ENCODE measurements around the gene ALX3.

ALX3 gene

DNA sequence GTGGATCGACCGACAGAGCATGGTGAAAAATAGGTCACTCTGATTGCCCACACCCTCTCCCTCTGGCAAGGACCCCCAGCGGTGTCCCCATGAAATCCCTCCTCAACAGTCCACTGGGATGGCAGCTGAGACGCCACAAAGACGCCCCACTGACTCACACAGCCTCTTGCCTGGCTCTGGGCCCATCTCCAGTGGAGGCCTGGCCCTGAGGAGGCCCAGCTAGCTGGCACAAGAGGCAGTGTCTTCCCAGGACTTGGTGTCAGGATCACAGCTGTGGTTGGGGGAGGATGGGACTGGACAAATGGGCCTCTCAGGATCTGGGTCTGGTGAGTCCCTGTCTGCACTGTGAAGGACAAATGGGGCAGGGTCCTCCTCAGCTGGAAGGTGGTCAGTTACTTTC is 4.6 kb downstream of the ALX3 start:
- no peak for DNase-seq (ENCODE audit: low read depth in 2 of 2)

DNA sequence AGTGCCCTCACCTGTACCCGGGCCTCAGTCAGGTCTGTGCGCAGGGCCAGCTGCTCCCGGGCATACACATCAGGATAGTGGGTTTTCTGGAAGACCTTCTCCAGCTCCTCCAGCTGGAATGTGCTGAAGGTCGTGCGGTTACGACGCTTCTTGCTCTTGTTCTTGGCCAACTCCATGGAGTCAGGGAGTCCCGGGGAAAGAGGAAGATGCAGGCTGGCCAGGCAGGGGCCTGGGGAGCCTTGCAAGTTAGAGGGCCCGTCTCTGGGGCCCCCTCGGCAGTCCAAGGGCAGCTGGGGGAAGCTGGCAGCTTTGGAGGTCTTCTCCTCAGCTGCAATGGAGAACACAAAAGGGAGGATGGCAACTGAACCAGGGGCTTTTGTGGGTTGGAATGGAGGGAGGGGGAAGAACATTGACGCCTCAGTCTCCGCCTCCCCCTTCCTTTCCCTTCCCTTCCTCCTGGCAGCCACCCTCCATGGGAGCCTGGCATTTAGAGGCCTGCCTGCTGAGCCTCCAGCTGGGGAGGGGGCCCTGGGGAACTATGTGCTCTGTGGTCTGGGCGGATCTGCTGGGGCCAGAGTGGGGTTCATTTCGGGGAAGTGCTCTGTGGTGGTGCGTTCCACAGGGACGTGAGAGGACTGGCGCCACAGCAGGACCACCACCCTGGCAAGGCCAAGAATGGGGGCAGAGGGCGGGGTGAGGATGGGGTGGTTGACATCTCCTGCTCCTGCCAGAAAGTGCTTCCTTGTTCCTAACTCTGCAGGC is 5.7 kb downstream of the ALX3 start:
- no peak for DNase-seq (ENCODE audit: low read depth in 2 of 2)

DNA sequence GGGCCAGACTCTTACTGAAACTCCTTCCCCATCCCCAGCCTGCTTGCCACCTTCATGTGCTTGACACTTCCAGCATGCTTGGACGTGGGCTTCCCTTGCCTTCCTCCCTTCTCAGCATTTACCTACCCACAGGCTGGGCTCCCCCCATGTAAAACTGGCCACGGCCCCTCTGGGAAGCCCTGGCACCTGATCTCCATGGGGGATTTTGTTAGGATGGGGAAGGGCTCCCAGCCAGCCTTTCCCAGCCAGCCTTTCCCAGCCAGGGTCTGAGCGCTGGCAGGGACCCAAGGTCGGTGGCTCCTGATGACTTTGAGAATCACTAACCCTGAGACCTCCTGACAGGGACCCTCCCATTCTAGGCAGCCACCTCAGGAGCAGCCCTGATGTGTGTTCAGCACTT is 6.7 kb downstream of the ALX3 start:
- no peak for DNase-seq (ENCODE audit: low read depth in 2 of 2)

DNA sequence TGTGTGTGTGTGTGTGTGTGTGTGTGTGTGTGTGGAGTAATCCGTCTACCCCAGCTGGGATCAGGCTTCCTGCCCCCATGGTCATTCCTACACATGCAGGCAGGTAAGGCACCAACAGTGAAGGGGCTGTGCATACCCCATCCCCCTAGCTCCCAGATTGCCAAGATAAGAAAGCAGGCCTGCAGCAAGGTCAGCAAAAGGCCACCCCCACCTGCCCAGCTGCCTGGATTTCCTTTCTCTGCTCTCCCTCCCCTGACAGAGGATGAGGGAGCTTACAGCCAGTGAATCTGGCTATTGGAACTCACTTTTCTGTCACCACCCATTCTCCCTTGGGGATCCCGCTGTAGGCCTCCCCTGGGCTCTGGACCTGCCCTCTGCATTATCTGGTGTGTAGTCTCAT is 7.9 kb downstream of the ALX3 start:
- no peak for DNase-seq (ENCODE audit: low read depth in 2 of 2)

DNA sequence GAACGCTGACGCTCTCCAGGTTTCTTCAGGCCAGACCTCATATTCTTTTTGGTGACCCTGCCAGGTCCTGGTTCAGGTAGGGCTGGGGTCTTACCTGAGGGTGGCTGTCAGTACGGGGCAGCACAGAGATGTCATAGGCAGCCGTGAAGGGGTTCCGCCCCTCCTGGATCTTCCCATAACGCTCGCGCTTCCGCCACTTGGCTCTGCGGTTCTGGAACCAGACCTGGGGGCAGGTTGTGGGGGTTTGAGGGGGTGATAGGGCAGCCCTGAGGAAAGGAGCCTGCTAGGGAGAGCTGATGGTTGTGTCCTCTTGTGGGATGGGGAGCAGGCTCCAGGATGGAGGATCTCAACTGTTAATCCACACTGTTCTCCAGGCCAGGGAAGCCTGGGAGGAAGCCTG is 9.1 kb downstream of the ALX3 start:
- no peak for DNase-seq (ENCODE audit: low read depth in 2 of 2)

DNA sequence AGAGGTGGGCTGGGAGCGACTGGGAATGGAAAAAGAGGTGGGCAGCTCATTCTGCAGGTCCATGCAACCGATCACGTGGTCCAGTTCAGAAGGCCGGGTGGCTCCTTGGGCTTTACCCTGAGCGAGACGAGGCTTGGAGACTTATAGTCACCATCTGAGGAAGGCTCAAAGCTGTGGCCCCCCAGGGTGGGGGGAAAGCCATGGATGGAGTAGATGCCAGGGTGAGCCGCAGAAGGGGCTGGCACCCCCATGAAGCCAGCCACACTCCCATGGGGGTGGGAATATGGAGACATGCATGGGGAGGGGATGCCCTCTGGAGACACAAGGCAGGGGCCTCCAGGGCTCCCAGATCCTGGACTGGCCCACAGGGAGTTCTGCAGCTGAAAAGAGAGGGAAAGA is 9.8 kb downstream of the ALX3 start:
- no peak for DNase-seq (ENCODE audit: low read depth in 2 of 2)

DNA sequence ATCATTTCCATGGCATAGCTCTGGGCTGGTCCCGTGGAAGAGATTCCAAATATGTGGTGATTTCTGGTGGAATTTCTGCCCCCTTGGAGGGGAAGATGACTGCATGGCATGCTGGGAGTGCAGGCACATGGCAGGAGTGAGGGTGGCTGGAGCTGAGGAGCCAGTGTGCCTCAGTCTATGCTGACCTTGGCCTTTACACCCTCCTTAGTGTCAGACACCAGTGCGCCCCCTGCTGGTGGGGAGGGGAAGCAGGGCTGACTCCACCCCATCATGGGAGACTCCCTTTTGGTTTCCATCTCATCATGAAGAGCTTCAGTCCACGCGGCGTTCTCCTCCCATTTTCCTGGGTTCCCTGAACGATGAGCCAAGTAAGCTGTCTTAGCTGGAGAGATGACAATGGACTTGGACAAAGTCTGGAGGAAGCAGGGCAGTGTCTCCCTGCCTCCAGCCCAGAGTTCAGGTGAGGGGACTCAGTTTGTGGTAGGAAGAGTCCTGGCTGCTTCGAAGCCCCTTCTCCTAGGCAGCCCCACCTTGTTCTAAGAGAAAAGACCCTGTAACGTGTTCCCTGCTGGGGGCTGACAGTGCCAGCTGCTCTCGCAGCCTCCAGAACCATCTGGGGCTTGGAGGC is 10.3 kb downstream of the ALX3 start:
- DNase-seq (ENCODE audit: low read depth in 2 of 2) = peak; percentile 73 to 77

DNA sequence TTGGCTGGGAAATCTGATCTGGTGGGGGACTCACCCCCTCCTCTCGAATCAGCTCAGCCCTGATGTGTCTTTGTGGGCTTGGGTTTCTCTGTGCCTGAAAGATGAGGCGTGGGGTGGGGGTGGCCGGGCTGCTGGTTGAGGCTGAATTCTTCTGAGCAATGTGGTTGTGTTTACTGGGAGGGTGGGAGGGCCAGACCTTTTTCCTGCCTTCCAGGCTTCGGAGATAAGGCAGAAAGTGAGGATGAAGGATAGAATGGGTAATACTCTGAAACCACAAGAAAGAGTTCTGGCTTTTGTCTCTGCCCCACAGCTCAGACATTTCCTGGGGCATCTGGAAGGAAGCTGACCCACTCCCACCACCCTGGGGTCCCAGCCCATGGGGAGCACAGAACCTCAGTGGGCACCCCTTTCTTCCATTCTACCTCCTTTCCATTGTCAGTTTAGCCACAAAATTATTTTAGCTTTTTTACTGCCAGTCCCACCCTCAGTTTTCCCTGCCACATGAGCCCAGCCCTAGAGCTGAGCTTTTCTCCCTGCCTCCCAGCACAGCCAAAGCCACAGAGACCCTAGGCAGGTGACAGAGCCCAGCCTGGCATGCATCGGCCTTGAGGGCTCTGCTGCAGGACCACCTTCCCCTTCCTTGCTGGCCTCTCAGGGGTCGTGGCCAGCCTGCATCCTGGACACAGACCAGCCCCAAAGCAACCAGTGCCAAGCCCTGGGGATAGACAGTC is 11.2 kb downstream of the ALX3 start:
- no peak for DNase-seq (ENCODE audit: low read depth in 2 of 2)

DNA sequence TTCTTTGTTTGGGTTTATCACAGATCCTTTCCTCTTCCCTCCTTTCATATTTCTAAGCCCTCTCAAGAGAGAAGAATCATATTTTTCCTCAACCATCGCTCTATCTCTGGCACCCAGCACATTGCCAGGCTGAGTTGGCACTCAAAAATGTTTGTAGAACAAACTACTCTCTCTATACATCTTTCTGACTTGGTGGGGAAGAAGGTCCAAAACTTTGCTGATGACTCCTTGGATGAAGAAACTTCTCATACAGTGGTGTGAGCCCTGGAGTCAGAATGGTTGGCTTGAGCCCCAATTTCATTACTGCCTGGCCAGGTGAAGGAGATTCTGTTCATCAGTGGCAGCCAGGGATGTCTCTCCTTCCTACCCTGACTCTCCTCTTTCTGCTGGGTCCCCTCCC is 11.9 kb downstream of the ALX3 start:
- no peak for DNase-seq (ENCODE audit: low read depth in 2 of 2)

DNA sequence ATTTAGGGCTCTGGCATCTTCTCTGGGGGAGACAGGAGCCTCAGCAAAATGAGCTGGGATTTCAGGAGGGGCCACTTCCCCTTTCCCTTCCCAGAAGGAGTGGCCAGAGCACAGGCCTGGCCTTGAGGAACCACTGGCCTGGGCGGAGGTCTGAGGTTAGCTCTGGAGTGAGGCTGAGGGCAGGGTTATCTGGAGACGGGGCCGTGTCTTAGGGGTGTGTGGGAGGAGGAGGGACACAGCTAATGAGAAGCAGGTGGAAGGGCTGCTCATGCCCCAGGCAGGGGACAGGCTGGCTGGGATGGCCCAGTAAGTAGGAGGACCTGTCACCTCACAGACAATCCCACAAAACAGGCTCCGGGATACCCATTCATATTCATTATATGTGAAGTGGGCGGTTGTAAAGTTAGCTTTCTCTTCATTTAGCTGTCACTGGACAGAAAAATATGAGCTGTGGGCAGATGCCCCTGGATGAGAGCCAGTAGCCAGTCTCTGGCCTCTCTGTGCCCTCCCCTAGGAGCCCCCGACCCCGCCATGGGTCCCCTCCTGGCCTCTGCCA is 12.4 kb downstream of the ALX3 start:
- DNase-seq (ENCODE audit: low read depth in 2 of 2) = no peak

DNA sequence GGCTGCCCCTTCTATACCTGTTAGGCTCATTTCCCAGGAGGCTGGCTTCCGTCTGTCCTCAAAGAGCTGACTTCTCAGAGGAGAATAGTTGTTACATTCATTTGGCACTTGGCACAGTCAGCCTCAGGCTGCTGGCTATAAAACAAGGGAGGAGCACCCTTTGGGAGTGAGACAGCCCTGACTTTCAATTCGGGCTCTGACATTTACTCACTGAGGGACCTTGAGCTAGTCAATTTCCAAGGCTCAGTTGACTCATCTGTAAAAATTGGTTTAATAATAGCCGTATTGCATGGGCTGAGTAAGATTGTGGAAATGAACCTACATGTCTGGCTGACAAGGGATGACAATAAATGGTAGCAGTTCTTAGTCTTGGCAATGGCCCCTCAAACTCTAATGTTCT is 13.7 kb downstream of the ALX3 start:
- DNase-seq (ENCODE audit: low read depth in 2 of 2) = no peak

DNA sequence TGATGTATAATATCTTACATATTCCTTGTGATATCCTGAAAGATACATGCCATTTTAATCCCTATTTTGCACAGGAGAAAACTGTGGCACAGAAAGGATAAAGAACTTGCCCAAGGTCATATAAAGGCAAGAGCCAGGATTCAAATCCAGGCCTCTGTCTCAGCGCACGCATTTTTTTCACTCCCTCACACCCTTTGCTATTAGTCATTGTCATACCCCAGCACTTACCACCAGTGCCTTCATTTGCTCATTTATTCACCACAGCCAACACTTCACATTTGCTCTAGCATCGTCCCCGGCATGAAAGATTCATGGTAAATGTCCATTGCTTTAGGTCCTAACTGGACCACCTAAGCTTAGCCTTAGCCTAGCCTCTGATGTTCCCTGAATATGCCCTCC is 14.2 kb downstream of the ALX3 start:
- DNase-seq (ENCODE audit: low read depth in 2 of 2) = no peak

DNA sequence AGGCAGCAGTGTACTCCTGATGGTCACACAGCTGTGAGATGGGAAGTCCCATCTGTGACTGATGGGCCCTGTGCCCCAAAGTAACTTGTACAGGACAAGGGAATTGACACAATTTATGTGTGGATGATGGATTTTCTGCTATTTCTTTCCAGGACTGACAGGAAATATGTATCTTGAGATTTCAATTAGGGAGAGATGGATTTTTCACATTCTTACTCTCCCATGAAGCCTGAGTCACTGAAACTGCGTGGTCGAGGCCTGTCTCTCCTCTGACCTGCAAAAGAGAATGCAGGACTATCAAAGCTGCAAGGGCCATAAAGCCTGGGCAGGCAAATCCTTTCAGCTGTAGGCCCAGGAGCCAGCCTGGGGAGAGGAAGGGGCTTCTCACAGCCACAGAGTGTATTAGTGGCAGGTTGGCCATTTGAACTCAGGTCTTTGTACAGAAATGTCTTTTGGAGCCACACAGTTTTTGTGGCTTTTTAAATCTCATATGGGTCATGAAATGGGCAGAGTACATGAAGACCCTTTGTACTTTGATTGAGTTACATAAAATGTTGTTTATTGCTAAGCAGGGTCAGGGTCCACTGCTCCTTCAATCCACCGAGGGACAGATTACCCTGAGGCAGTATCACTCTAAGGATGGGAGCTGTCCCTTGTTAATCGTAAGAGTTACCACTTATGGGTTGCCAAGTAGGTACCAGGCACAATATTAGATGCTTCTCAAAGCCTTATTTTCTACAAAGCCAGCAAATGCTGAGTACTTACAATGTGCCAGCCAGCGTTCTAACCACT is 14.8 kb downstream of the ALX3 start:
- no peak for DNase-seq (ENCODE audit: low read depth in 2 of 2)

DNA sequence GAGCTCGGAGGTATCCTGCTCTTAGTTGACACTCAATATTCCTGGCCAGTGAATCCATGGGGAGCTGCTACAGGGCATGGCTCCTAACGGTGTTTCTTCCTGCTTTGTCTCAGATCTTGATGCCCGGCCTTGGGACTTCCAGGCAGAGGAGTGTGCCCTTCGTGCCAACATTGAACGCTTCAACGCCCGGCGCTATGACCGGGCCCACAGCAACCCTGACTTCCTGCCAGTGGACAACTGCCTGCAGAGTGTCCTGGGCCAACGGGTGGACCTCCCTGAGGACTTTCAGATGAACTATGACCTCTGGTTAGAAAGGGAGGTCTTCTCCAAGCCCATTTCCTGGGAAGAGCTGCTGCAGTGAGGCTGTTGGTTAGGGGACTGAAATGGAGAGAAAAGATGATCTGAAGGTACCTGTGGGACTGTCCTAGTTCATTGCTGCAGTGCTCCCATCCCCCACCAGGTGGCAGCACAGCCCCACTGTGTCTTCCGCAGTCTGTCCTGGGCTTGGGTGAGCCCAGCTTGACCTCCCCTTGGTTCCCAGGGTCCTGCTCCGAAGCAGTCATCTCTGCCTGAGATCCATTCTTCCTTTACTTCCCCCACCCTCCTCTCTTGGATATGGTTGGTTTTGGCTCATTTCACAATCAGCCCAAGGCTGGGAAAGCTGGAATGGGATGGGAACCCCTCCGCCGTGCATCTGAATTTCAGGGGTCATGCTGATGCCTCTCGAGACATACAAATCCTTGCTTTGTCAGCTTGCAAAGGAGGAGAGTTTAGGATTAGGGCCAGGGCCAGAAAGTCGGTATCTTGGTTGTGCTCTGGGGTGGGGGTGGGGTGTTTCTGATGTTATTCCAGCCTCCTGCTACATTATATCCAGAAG is 16.7 kb downstream of the ALX3 start:
- DNase-seq (ENCODE audit: low read depth in 2 of 2) = peak; percentile 50 to 69

DNA sequence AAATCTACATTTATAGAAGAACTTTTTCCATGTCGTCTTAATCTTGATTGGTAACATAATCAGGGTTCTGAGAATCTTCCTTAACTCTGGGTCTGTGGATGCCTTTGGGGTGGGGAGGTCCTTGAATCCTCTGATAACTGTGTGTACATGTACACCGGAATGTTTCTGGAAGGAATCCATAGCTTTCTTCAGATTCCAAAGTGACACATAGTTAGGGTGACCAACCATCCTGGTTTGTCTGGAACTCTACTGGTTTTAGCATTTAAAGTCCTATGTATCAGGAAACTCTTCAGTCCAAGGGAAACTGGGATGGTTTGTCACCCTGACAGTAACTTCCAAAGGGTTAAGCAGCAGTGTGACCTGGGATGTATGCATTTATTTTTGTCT is 19.2 kb downstream of the ALX3 start:
- no peak for DNase-seq (ENCODE audit: low read depth in 2 of 2)

DNA sequence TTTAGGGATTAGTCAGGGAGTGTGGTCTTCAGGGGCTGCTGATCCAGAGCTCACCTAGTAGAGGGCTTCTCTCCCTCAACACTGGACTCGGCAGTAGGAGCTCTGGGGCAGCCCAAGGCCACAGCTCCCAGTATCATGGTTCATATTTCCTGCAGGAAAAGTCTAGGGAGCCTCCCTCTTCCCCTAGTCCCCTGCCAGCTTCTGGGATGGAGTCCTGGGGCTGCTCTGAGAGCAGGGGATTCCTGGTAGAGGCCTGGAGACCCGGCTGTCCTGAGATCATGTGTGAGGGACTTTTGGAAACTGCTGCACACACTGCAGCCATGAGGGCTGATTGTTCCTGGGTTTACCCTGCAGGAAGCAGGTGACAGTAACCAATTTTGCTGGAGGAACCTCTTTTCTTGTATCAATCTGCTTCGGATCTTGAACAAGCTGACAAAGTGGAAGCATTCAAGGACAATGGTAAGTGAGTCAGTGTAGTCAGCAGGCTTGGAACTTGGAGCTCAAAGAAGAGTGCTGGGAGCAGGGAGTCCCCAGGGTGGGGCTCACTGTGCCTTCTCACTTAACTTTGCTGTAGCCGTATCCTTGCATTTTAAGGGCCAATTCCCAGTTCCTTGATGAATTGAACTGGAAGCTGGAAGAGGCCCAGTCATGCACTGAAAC is 19.7 kb downstream of the ALX3 start:
- DNase-seq (ENCODE audit: low read depth in 2 of 2) = no peak

DNA sequence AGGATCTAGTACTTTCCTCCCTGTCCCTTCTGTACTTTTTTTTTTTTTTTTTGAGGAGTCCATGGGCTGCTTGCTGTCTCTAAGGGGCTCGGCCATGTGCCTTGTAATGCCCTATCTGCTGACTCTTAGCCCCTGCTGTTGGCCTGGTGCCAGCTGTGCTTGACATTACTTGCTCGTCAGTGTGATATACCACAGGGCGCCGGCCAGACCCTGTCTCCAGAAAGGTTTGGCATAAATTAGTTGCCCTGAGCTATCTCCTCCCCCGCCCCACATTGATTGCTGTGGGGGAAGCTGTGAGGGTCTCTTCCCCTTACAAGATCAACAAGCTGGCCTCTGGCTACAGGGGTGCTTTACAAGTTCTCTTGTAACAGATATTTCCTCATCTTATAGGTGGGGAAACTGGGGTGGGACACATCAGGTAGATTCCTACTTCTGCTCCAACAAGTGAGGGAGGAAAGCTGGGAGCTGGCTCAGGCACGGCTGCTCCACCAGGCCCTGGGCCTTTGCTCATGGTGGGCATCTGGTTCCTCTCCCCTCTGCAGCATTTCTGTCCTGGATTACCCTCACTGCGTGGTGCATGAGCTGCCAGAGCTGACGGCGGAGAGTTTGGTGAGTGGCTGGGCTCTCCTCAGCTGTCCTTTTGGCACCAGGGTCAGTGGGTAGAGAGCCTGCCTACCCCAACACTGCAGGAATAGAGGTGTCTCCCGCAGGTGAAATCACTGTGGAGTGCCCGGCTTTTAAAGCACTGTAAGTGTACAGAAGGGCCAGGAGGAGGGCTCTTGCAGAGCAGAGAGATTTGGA is 20.5 kb downstream of the ALX3 start:
- DNase-seq (ENCODE audit: low read depth in 2 of 2) = no peak

DNA sequence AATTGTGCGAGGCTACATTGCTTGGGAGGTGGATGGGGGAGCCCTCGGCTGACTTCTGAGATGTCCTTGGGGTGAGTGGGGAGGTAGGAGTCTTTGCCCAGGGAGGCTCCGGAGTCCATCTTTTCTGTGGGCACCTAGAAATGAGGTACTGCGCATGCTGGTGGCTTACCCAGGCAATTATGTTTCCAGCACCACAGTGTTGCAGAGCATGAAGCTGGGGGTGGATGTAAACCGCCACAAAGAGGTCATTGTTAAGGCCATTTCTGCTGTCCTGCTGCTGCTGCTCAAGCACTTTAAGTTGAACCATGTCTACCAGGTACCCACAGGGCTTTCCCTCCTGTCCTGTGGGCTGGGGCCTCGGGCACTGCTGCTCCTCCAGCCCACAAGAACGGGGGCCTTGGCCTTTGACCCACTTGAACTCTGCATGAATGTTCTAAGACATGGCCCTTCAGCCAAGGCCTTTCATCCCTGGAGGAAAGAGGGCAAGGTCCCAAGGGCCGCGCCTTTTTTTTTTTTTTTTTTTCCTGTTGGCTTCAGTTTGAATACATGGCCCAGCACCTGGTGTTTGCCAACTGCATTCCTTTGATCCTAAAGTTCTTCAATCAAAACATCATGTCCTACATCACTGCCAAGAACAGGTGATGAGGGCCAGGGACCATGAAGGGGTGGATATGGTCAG is 21.4 kb downstream of the ALX3 start:
- DNase-seq (ENCODE audit: low read depth in 2 of 2) = no peak

DNA sequence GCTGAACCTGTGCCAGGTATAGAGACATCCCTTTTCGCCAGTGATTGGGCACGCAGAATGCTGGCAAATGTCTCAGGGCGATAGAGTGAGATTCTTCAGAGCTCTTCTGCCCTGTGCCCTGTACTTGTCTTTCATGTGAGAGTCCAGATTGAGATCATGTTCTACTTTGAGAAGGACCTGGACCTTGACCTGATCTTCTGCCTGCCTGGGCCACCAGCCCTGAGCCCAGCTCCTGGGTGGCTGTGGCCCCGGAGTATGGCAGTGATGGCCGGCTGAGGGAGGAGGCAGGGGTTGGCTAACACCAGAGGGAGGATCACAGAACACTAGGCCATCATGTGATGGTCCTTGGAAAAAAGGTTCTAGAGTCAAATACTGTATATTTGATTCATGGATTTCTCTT is 22.2 kb downstream of the ALX3 start:
- DNase-seq (ENCODE audit: low read depth in 2 of 2) = no peak
